AG08395 (cell line): Measurements from ENCODE around the gene PSMC4.

Experiments used
- DNase-seq: peaks from one replicate; pipeline ENCODE4 v3.0.0; 2012; ENCODE audit warnings: mixed read lengths, low spot score

Gene PSMC4

DNA sequence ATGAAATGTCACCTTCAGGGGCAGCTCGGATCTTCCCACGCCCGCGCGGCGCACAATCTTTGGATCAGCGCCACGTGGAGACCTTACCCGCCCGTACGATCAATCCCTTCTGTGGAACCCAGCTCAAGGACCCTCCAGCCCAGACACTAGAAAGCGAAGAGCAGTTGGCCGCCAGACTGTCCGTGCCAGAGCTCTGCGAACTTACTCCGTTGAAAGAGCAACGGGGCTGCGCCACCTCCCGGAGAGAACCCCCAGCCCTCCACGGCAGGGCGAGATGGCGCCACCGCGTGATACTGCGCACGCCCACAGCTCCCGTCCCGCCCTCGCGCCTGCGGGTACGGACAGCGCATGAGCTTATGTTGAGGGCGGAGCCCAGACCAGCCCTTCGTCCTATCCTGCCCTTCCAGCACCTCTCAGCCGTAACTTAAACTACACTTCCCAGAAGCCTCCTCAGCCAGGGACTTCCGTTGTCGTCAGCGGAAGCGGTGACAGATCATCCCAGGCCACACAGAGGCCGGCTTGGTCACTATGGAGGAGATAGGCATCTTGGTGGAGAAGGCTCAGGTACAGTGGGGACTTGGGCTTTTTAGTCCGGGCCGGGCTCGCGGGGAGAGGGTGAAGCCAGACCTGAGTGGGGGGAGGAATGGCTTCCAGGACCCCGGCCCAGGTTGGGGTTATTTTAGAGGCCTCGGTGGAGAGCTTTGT, at the start of gene PSMC4:
Gene PSMC4, plus strand, starts transcription at position 491 of the 705 bp plus-strand sequence. Its CDS starts 38 bp downstream, at position 529.
- peak; percentile 100 for DNase-seq

DNA sequence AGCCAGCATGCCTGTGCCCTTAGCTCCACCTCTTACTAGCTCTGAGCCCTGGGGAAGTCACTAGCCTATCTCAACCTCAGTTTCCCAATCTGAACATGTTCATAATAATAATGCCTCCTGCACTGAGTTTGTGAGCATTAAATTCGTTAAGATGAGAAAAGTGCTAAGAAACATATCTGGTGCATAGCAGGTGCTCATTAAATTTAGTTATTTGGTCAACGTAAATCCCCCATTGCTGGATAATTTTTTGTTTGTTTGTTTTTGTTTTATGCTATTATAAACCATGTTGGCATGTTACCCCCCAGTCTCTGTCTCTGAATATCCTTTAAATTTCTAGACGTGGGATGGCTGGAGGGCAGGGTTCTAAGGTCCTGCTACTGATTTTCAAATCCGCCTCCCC, 47.1 kb upstream of the PSMC4 start:
- no peak for DNase-seq

DNA sequence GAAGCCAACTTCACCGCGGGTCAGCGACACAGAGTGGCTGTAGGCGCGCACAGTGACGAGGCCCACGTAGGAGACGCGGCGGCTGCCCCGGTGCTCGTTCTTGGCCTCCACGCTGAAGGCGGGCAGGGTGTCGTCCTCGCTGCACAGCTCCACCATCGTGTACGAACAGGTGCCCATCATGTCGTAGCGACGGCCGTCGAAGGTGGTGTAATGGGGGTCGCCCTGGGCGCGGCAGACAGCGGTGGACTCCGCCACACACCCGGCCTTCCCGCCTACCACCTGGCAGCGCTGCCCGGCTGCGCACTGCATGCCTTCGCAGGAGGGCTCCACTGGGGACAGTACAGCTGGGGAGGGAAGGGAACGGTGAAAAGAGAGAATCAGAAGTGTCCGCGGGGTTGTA, 46.6 kb upstream of the PSMC4 start:
- DNase-seq: no peak

DNA sequence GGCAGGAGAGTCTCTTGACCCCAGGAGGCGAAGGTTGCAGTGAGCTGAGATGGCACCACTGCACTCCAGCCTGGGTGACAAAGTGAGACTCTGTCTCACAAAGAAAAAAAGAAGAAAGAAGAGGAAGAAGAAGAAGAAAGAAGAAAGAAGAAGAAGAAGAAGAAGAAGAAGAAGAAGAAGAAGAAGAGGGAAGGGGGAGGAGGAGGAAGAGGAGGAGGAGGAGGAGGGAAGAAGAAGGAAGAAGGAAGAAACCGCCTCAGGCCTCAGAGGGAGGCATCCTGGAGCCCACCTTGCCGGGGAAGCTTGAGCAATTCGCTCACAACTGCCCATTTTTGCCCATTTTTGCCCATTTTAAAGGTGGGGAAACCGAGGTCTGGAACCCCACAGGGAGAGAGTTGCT, 46.0 kb upstream of the PSMC4 start:
- DNase-seq: no peak

DNA sequence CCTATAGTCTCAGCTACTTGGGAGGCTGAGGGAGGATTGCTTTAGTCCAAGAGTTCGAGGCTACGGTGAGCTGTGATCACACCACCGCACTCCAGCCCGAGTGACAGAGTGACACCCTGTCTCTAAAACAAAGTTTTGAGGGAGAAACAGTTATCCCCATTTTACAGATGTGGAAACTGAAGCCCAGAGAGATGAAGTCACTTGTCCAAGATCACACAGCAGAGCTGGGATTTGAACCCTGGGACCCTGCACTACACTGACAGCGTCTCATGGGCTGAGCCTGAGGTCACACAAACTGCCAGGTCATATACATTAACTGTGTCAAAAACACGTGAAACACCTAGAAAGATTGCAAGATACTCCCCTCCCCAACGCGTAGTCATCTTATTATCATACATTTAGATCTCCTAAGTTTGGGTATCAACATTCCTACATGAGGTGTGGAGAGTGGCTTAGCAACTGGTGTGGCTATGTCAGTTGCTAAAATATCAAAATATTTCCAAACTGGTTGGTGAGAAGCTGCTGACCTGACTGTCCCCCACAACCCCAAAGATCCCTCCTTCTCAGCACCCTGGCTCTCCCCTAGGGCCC, 44.7 kb upstream of the PSMC4 start:
- no peak for DNase-seq

DNA sequence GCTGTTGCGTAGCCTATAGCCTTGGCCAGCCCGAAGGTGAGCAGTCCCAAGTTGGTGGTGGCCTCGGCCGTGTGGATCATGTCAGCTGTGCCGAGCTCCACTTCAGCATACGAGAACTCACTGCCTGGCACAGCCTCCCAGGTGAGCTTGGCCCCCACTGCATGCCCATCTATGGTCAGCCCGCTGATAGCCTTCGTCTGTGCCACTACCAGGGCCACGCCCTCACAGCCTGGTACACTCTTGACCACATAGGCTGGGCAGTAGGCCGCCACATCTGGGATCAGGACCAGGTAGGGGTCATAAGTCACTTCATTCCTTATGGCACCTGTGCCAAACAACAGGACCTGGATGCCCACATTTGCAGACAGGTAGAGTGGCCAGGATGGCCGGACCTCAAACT, 43.9 kb upstream of the PSMC4 start:
- no peak for DNase-seq

DNA sequence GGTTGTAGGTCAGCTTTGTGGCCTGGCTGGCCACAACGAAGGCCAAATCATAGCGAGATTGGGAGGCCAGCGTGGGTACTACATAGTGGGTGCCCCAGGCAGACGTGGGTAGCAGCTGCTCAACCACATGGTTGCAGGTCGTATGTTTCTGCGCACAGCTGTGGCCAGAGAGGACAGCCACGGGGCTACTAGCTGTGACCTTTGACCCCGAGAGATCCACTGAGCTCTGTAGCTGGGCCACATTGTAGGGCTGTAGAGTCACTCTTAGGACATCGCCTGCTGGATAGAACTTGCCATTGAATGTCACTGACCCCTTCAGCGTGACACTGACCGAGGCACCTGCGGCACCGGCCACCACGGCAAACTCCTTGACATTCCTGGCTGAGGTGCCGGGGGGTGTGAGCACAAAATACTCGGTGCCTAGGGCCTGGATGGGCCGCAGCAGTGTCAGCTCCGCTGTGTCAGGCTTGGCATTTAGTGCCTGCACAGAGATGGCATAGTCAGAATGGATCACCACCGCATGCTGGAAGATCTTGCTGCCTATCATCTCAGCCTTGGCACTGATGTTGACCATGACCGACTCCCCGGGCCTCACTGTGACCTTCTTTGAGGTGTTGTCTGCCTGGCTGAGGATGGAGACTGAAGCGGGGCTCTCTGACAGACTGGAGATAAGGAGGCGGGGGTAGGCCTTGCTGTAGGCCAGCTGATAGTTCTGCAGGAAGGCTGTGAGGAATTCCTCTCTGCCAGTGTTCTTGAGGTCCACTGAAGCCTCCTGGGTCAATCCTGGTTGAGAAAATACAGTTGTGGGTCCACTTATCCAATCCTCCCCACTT, 43.2 kb upstream of the PSMC4 start:
- DNase-seq: no peak

DNA sequence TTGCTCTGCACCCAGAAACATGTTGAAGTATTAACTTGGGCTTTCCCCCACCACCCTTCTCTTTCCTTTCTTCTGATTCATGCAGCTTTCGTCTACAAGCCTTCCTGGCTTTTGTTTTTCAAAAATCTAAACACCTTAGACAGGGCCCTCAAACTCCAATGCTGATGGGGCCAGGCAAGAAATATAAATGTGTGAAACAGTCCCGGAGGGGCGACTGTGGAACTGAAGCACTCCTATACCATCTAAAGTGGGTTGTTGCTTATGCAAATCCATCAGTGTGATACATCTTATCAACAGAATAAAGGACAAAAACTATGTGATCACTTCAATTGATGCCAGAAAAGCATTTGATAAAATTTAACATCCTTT, 42.6 kb upstream of the PSMC4 start:
- DNase-seq: no peak

DNA sequence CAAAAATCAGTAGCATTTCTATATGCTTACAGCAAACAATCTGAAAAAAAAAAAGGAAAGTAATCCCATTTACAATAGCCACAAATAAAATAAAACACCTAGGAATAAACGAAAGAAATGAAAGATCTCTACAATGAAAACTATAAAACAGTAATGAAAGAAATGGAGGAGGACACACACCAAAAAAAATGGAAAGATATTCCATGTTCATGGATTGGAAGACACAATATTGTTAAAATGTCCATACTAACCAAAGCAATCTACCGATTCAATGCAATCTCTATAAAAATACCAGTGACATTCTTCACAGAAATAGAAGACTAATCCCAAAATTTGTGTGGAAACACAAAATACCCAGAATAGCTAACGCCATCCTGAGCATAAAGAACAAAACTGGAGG, 41.2 kb upstream of the PSMC4 start:
- DNase-seq: no peak

DNA sequence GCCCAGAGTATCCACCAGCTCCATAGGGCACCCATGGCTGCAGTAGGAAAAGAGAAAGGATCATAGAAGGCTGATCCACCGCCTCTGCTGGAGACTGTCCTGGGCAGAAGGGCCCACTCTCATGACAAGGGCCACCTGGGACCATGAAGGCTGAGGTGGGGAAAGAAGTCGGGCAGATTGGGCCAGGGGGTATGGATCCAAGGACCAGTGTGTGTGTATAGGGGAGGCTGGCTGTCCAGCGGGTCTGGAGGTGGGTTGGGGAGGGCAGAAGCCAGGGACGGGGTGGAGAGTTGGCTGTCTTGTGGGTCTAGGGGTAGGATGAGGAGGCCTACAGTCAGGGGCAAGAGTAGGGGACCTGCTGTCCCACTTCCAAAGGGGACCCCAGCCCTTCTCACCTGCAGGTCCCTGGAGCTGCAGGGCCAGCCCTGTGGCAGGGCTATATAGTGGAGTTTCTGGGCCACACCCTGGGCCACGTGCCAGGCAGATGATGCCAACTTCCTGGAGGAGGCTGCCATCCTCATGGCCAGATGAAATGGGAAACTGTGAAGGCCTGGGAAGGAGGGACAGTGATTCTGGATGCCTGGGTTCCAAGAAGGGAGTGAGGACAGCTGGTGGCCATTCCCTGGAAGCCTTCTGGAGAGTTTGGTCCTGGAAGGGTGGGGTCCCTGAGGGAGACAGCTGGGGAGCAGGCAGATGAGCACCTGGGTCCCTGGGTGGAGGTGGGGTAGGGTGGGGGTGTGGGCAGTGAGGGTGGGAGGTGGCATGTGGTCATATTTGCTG, 36.2 kb upstream of the PSMC4 start, which contains the start of gene FCGBP:
Gene FCGBP, minus strand, starts transcription at position 51 of the 780 bp plus-strand sequence.
- no peak for DNase-seq

DNA sequence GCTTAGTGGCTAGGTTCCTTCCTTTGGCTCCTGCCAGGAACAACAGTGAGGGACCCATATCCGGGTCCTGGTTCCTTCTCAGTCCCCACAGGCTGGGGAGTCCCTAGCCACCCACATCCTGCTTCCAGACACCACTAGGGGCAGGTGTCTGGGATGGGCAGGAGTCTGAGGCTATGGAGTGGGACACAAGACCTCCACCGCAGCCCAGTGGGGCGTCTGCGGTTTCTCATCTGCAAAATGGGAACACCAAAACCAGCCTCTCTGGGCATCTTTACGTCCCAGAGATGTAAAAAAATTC, 35.7 kb upstream of the PSMC4 start:
- DNase-seq: no peak

DNA sequence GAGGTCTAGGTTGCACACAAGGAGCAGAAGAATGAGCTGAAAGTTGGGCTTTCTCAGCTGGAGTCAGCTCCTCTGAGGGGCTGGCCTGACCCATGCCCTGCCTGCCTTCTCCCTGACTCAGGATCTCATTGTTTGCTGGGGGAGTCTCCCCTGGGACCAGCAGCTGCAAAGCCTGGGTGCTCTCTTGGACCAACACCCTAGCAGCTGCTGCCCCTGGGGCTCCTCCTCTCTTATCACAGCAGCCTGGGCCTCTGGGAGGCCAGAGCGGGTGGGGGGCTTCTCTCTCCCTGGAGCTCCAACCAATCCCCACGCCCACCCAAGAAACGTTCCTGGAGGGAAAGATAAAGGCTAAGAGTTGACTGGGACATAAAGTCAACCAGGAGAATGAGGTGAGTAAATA, 34.9 kb upstream of the PSMC4 start:
- DNase-seq: no peak

DNA sequence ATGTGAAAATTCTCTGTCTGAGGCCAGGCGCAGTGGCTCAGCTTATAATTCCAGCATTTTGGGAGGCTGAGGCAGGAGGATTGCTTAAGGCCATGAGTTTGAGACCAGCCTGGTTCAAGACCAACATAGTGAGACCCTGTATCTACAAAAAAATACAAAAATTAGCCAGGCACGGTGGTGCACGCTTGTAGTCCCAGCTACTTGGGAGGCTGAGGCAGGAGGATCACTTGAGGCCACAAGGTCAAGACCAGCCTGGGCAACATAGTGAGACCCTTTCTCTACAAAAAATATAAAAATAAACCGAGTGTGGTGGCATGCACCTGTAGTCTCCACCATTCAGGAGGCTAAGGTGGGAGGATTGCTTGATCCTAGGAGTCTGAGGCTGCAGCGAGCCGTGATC, 34.3 kb upstream of the PSMC4 start:
- no peak for DNase-seq

DNA sequence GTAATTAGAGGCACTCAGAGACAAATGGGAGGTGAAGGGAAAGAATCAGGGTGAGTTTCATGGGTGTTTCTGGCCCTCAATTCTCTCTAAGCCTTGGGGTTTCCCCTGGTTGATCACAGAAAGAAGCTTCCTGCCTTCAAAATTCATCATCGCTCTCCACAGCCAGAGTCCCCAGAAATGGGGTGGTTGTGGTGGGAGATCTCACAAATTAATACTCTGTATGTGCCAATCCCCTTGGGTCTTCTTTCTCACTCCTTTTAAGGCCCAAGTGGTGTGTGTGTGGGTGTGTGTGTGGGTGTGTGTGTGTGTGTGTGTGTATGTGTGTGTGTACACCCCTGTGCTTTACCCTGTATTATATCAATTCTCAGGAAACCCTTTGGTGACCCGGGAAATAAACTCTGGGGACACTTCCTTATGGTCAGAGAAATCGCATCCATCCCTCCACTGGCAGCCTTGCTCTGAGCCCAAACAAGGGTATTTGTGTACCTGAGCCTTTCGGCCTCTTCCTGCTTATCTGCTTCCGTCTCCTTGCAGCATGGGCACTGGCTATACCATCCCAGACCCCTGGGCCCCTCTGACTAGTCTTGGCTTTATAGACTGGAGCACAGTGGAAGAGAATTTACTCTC, 33.8 kb upstream of the PSMC4 start:
- no peak for DNase-seq

DNA sequence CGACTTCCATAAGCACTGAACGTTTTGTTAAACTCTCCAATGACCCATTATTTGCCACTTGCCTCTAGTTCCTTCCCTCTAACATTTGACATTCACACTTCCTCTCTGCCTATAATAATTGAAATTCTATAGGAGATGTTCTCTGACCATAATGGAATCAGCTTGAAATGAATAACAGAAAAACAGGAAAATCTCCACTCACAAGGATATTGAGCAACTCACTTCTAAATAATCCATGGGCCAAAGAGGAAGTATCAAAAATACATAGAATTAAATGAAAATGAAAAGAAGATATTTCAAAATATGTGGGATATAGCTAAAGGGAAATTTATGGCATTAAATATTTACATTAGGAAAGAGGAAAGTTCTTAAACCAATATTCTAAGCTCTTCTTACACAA, 33.2 kb upstream of the PSMC4 start:
- no peak for DNase-seq

DNA sequence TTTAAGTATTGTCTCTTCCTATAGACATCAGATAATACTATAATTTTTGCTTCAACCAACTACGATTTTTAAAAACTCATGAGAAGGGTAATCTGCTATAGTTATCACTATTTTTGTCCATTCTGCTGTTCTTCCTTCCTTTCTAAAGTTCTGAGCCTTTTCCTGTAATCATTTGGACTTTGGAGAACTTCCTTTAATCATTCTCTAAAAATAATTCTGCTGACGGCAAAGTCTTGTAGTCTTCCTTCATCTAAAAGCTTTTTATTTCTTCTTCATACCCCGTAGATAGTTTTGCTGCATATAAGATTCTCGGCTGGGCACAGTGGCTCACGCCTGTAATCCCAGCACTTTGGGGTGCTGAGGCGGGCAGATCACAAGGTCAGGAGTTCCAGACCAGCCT, 31.4 kb upstream of the PSMC4 start:
- no peak for DNase-seq

DNA sequence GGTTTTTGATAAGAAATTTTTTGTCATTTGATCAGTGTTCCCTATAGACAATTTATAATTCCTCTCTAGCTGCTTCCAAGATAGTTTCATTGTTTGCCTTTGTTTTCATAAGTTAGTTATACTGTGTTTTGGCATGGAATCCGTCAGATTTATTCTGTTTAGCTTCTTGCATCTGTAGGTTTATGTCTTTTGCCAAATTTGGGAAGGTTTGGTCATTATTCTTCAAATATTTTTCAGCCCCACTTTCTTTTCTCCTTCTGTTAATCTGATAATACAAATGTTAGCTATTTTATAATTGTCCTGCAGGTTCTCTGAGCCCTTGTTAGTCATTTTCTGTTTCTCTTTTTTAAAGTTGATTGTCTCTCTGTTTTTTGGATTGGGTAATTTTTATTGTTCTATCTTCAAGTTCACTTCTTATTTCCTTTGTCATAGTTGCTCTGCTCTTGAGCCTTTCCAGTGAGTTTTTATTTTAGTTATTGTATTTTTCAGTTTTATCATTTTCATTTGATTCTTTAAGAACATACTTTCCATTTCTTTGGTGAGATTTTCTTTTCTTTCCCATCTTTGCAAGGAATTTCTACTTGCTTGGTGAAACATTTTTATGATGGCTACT, 30.6 kb upstream of the PSMC4 start:
- no peak for DNase-seq

DNA sequence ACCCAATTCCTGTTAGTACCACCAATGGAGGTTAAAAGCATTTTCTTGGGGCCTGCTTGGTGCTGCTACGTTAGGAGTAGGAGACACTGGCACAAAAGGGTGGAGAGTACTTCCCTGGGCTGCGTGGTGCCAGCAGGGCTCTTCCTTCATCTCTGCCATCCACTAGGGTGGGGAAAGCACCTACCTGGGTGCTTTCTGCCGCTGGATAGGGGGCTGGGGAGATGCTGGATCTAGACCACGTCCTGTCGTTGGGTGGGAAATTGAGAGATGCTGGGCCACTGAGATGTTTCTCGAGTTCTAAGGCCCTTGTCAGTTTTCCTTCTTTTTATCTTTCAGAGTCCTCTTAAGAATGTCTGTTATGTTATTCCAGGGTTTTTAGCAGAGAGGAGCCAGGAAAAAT, 29.8 kb upstream of the PSMC4 start:
- DNase-seq: no peak

DNA sequence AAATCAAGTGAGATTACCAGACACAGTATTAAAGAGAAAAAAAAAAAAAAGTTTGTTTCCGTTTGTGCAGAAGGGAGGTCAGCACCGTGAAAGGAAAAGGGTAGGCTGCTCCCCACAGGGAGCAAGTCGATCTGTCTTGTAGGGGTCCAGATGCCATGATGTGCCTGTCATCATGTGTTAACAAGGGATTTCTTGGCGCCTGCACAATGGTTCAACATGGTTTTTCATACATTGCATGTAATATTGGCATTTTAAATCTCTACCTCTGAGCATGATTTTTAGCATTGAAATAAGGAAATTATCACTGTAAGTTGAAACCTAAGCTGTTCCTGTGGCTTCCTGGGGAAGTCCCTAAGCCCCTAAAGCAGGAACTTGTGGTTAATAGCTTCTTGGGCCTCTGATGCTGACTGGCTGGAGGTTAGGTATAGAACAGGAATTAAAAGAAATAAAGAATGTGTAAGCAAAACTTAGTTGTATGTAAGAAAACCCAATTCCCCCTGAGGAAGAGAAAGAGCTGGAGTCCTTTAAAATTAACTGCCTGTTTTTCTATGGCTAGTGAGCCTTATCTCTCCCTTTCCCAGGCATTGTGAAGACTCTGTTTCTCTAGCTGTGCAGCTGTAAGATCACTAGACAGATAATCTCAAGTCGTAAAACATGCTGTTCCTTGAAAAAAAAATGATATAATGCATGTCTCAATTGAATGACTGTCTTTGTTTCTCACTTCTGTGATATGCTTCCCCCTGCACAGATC, 29.2 kb upstream of the PSMC4 start:
- no peak for DNase-seq

DNA sequence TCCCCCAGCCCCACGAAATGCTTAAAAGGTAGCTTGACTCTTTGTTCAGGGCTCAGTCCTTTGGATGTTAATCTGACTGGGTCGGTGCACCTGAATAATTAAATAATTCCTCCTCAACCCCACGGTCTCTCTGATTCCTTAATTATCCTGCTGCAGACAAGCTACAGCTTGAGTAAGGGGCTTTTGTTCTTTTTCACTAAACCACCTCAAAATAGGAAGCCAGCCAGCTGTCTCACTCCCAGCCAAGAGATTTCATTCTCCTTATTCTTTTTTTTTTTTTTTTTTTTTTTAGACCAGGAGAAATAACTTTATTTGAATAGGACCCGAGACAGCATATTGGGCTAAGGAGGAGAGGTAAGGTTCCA, 28.6 kb upstream of the PSMC4 start:
- DNase-seq: no peak

DNA sequence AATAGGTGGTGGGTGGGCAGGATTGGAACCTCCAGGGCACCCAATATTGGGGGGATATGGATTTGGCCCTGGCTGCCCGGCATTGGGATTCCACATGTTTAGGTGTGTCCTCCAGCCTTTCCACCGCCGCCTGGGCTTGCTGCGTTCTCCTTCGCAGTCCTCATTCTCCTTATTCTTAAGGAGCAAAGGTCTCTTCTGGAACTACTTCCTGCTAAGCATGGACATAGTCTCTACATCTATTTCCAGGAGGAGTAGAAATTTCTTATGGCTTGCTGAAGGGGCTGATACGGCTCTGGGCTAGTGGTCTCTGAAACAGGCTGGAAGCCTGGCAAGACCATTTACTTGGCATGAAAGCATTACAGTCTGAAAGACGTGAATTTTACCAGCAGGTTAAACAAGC, 27.4 kb upstream of the PSMC4 start:
- DNase-seq: no peak
